Esophagus (tissue), 2 donors: ENCODE data around the gene PTPA. TPM values are rescaled to one million over a fixed set of nuclear protein-coding genes. Genes with fewer than 3 reads are reported as not detected.

Experiments used
- H3K27ac ChIP-seq, 2 donors: one replicate each; pipeline ENCODE4 v1.5.1; 2013; ENCODE audit warnings: low read depth in 2 of 2, mild to moderate bottlenecking in 2 of 2, inconsistent platforms in 1 of 2, low read length in 1 of 2, moderate library complexity in 1 of 2
- H3K27me3 ChIP-seq, 2 donors: one replicate each; pipeline ENCODE4 v1.6.1; 2013; ENCODE audit warnings: low read length in 2 of 2, control low read depth in 1 of 2, mild to moderate bottlenecking in 1 of 2; ENCODE audit not compliant: insufficient read depth in 2 of 2, control insufficient read depth in 1 of 2
- H3K36me3 ChIP-seq, 2 donors: one replicate each; pipeline ENCODE4 v1.6.1; 2013; ENCODE audit warnings: low read length in 1 of 2; ENCODE audit not compliant: control insufficient read depth in 2 of 2, insufficient read depth in 2 of 2
- H3K4me1 ChIP-seq, 2 donors: one replicate each; pipeline ENCODE4 v1.6.1; 2013; ENCODE audit warnings: low read length in 1 of 2; ENCODE audit not compliant: control insufficient read depth in 2 of 2, insufficient read depth in 2 of 2
- H3K4me3 ChIP-seq, 2 donors: one replicate each; pipeline ENCODE4 v1.5.1; 2013; ENCODE audit warnings: low read length in 2 of 2, mild to moderate bottlenecking in 2 of 2, low read depth in 1 of 2, moderate library complexity in 1 of 2
- H3K9me3 ChIP-seq, 2 donors: one replicate each; pipeline ENCODE4 v1.6.1; 2013; ENCODE audit warnings: mild to moderate bottlenecking in 2 of 2, low read depth in 1 of 2, low read length in 1 of 2, moderate library complexity in 1 of 2; ENCODE audit not compliant: control insufficient read depth in 2 of 2, insufficient read depth in 1 of 2
- WGBS, 2 donors: extraction: QIAGEN DNeasy Blood & Tissue Kit; methylation state at CpG; one replicate each; pipeline ENCODE4 v1.1.7; 2013; 5-methylcytosine and 5-hydroxymethylcytosine counted together
- polyA plus RNA-seq, 2 donors: library from polyadenylated mRNA; stranded (reverse); fragments of 200-250 nt; gene quantifications; one replicate each; pipeline ENCODE4 v1.2.3, GENCODE V29; 2013
- donor health status: healthy with polysubstance abuse.
- donor health status: Bipolar disorder and iron deficiency.

Gene PTPA
- polyA plus RNA-seq, 2 donors = 80.0 to 126 TPM

DNA sequence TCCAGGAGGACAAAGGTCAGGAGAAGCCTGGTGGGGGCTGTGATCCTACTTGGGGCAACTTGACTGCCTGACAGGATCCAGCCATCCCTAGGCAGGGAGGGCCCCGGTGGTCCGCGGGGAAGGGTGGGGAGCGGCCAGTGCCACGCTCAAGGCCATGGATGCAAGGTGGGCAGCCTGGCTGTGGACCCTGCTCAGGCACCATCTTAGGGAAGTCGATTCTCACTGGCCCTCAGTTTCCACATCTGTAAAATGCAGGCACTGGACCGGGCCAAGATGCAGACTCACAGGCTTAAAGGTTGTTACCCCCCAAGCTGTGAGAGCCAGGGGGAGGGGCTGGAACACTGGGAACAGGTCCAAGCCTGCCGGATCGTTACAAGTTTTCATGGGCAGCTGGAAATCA, 39.0 kb upstream of the PTPA start:
- 63% methylated on average over 9 of the region's 9 CpGs for WGBS, 2 donors
- H3K4me3 ChIP-seq = no peak overlapping the region
- H3K36me3 ChIP-seq = peaks cover 0 to 40% of the 10 kb centered on the region in 2 donors
- H3K4me1 ChIP-seq = peaks cover 0 to 4% of the 10 kb centered on the region in 2 donors
- H3K27ac ChIP-seq = no peak overlapping the region
- H3K9me3 ChIP-seq = no peaks in the 10 kb centered on the region
- no peaks in the 10 kb centered on the region for H3K27me3 ChIP-seq

- Histone ChIP-seq H3K9me3 (no peaks in the 10 kb centered on the region), H3K4me1 (peaks cover 0 to 4% of the 10 kb centered on the region in 2 donors), H3K27me3 (no peaks in the 10 kb centered on the region), H3K27ac (no peak overlapping the region), H3K36me3 (peaks cover 0 to 29% of the 10 kb centered on the region in 2 donors), H3K4me3 (no peak overlapping the region)
- WGBS, 2 donors = 73 to 83% methylated on average over 8 of the region's 8 CpGs
Observed at GRCh38 chr9:129073404-129073803, 37.8 kb upstream of the PTPA start.

GRCh38 chr9:129074106-129074505, 37.1 kb upstream of the PTPA start:
- Histone ChIP-seq H3K27me3 (no peaks in the 10 kb centered on the region), H3K4me1 (peaks cover 0 to 4% of the 10 kb centered on the region in 2 donors), H3K4me3 (no peak overlapping the region), H3K36me3 (peaks cover 0 to 23% of the 10 kb centered on the region in 2 donors), H3K9me3 (no peaks in the 10 kb centered on the region), H3K27ac (no peak overlapping the region)
- WGBS, 2 donors = 84 to 88% methylated on average over 3 of the region's 3 CpGs

GRCh38 chr9:129075996-129076639, 35.1 kb upstream of the PTPA start:
- H3K4me3 ChIP-seq = no peak overlapping the region
- H3K27me3 ChIP-seq = no peaks in the 10 kb centered on the region
- no peaks in the 10 kb centered on the region for H3K9me3 ChIP-seq
- no peak overlapping the region for H3K27ac ChIP-seq
- peaks cover 0 to 8% of the 10 kb centered on the region in 2 donors for H3K36me3 ChIP-seq
- peaks cover 0 to 8% of the 10 kb centered on the region in 2 donors for H3K4me1 ChIP-seq
- WGBS, 2 donors = 81 to 88% methylated on average over 16 of the region's 16 CpGs

DNA sequence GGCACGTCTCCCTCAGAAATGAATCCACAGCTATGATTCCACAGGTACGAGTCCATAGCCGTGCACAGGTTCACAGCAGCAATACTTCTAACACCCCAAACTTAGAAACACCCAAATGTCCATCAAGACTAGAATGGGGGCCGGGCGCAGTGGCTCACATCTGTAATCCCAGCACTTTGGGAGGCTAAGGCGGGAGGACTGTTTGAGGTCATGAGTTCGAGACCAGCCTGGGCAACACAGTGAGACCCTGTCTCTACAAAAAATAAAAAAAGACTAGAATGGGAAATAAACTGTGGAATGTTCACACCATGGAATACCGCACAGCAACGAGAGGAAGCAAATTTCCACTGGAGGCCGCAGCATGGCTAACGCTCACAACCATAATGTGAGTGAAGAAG, 34.6 kb upstream of the PTPA start:
- Histone ChIP-seq H3K27ac (peak overlapping the region; percentile 44 to 52), H3K27me3 (no peaks in the 10 kb centered on the region), H3K9me3 (no peaks in the 10 kb centered on the region), H3K36me3 (peaks cover 0 to 5% of the 10 kb centered on the region in 2 donors), H3K4me1 (peaks cover 1 to 9% of the 10 kb centered on the region in 2 donors), H3K4me3 (no peak overlapping the region)
- 94 to 95% methylated on average over 11 of the region's 11 CpGs for WGBS, 2 donors

DNA sequence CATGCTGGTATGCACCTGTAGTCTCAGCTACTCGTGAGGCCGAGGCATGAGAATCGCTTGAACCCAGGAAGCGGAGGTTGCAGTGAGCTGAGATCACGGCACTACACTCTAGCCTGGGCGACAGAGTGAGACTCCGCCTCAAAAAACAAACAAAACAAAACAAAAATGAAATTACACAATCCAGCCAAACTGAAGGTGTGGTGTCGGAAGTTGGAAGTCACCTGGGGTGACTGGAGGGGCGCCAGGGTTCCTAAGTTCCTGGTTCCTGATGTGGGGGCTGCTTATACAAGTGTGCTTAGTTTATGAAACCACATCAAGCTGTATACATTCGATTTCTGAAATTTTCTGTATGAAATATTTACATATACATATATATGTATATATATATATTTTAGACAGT, 34.0 kb upstream of the PTPA start:
- no peaks in the 10 kb centered on the region for H3K9me3 ChIP-seq
- WGBS, 2 donors = 55 to 66% methylated on average over 10 of the region's 10 CpGs
- H3K36me3 ChIP-seq = peaks cover 0 to 1% of the 10 kb centered on the region in 2 donors
- no peak overlapping the region for H3K4me3 ChIP-seq
- peak overlapping the region; percentile 44 to 52 for H3K27ac ChIP-seq
- peaks cover 6 to 13% of the 10 kb centered on the region in 2 donors for H3K4me1 ChIP-seq
- H3K27me3 ChIP-seq = no peaks in the 10 kb centered on the region

GRCh38 chr9:129078691-129079503, 32.3 kb upstream of the PTPA start:
- H3K27me3 ChIP-seq = no peaks in the 10 kb centered on the region
- no peak overlapping the region for H3K27ac ChIP-seq
- peaks cover 6 to 22% of the 10 kb centered on the region in 2 donors for H3K4me1 ChIP-seq
- H3K9me3 ChIP-seq = no peaks in the 10 kb centered on the region
- WGBS, 2 donors = 84% methylated on average over 18 of the region's 18 CpGs
- no peak overlapping the region for H3K4me3 ChIP-seq
- H3K36me3 ChIP-seq = no peaks in the 10 kb centered on the region

- H3K9me3 ChIP-seq = no peaks in the 10 kb centered on the region
- H3K36me3 ChIP-seq = peaks cover 0 to 2% of the 10 kb centered on the region in 2 donors
- peaks cover 6 to 22% of the 10 kb centered on the region in 2 donors for H3K4me1 ChIP-seq
- H3K27ac ChIP-seq = peak overlapping the region in 1 of 2 donors; percentile 57
- peak overlapping the region; percentile 18 to 70 for H3K4me3 ChIP-seq
- 85 to 88% methylated on average over 13 of the region's 13 CpGs for WGBS, 2 donors
- H3K27me3 ChIP-seq = no peaks in the 10 kb centered on the region
Observed at GRCh38 chr9:129079829-129080228, 31.4 kb upstream of the PTPA start.

DNA sequence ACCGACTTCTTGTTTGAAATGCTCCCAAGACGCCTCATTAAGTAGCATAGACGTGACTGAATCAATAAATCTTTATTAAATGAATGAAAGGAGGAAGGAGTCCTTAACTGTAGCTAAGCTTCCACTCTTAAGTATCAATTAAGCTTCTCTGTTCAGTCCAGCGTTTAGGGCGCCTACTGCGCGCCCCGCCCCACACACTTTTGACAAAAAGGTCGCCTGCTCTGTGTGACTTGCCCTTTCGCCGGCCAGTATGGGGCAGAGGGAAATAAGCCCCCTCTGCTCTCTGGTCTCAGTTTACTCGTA, 31.0 kb upstream of the PTPA start:
- 7 to 13% methylated on average over 12 of the region's 12 CpGs for WGBS, 2 donors
- Histone ChIP-seq H3K27me3 (no peaks in the 10 kb centered on the region), H3K9me3 (no peaks in the 10 kb centered on the region), H3K36me3 (peaks cover 0 to 6% of the 10 kb centered on the region in 2 donors), H3K4me1 (peaks cover 6 to 25% of the 10 kb centered on the region in 2 donors), H3K27ac (peak overlapping the region; percentile 72 to 84), H3K4me3 (peak overlapping the region; percentile 70 to 77)
